Measurements from ENCODE around the gene AMBN.

DNA sequence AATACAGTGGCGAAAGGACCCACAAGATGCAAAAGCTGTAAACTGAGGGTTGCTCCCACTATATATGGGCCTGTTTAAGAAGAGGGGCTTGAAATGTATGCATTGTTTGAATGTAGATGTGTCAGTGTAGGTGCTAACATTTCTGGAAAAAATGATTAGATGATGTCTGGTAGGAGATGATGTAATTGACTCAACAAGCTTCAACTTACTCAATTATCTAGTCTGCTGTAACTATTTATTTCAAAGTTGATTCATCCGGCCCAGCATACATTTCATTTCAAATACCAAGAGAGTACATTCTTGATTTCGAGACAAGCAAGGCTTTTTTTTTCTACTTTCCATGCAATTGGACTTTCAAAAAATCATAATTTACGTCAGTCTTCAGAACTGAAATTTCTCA lies 27.2 kb downstream of the AMBN start:
- TF ChIP-seq, protein P1, sequence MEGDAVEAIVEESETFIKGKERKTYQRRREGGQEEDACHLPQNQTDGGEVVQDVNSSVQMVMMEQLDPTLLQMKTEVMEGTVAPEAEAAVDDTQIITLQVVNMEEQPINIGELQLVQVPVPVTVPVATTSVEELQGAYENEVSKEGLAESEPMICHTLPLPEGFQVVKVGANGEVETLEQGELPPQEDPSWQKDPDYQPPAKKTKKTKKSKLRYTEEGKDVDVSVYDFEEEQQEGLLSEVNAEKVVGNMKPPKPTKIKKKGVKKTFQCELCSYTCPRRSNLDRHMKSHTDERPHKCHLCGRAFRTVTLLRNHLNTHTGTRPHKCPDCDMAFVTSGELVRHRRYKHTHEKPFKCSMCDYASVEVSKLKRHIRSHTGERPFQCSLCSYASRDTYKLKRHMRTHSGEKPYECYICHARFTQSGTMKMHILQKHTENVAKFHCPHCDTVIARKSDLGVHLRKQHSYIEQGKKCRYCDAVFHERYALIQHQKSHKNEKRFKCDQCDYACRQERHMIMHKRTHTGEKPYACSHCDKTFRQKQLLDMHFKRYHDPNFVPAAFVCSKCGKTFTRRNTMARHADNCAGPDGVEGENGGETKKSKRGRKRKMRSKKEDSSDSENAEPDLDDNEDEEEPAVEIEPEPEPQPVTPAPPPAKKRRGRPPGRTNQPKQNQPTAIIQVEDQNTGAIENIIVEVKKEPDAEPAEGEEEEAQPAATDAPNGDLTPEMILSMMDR (IDR thresholded peaks at IDR 0.05 in 8 of 11, conservative IDR thresholded peaks at IDR 0.05 in 3 of 11) = no peak
- TF ChIP-seq POLR2A (IDR thresholded peaks at IDR 0.05) = no peak
